NCI-H345 treated with DMSO at 0.1 percent for 48 hours (cell line): Measurements from ENCODE around the gene ANKRD53.
"Not testable (repeated sequence)": the region's sequence is repeated elsewhere in the genome, so short reads cannot be mapped to it uniquely, and the experiment has no call there.

Source experiments
- DNase-seq: peaks from one replicate; lab custom pipeline; 2025; ENCODE audit not compliant: unreplicated experiment; lab: John Stamatoyannopoulos, UW

The ANKRD53 gene

GRCh38 chr2:71005271-71006202, 27.1 kb downstream of the ANKRD53 start:
- DNase-seq, result no peak

GRCh38 chr2:71006323-71006722, 27.9 kb downstream of the ANKRD53 start:
- DNase-seq, result no peak

- DNase-seq, result no peak
Measured at GRCh38 chr2:71006955-71007799, 28.7 kb downstream of the ANKRD53 start.

GRCh38 chr2:71008342-71008741, 29.9 kb downstream of the ANKRD53 start:
- DNase-seq, result no peak

- not testable (repeated sequence) for DNase-seq
Measured at GRCh38 chr2:71011786-71012185, 33.4 kb downstream of the ANKRD53 start.

- DNase-seq, result no peak
Measured at GRCh38 chr2:71018625-71019024, 40.2 kb downstream of the ANKRD53 start.

- DNase-seq, result not testable (repeated sequence)
Measured at GRCh38 chr2:71019989-71020388, 41.6 kb downstream of the ANKRD53 start.

GRCh38 chr2:71021394-71021793, 43.0 kb downstream of the ANKRD53 start:
- not testable (repeated sequence) for DNase-seq

- DNase-seq, result not testable (repeated sequence)
Measured at GRCh38 chr2:71023553-71024243, 45.3 kb downstream of the ANKRD53 start.
